ENCODE data around the gene KCNT1.

The KCNT1 gene

DNA sequence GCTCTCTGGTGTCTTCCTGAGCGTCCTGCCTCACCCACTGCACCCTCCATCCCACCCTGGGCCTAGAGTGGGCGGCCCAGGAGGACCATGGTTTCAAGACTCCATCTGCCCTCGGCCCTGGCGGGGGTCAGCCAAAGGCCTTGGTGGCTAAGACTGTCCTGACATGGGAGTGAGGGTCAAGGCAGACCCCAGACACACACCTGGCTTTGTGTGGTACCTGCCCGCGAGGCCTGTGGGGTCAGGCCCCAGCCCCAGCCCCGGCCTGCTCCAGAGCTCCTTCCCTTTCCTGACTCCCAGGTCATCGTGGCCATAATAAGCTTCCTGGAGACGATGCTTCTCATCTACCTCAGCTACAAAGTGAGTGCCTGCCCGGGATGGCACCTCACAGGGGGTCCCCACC is 54.6 kb downstream of the KCNT1 start:
- no peak overlapping the region for H3K4me3 ChIP-seq (ENCODE audit: low read depth, low read length)
- DNase-seq (ENCODE audit: low read depth, low spot score), result no peak
- TF ChIP-seq, protein P1, sequence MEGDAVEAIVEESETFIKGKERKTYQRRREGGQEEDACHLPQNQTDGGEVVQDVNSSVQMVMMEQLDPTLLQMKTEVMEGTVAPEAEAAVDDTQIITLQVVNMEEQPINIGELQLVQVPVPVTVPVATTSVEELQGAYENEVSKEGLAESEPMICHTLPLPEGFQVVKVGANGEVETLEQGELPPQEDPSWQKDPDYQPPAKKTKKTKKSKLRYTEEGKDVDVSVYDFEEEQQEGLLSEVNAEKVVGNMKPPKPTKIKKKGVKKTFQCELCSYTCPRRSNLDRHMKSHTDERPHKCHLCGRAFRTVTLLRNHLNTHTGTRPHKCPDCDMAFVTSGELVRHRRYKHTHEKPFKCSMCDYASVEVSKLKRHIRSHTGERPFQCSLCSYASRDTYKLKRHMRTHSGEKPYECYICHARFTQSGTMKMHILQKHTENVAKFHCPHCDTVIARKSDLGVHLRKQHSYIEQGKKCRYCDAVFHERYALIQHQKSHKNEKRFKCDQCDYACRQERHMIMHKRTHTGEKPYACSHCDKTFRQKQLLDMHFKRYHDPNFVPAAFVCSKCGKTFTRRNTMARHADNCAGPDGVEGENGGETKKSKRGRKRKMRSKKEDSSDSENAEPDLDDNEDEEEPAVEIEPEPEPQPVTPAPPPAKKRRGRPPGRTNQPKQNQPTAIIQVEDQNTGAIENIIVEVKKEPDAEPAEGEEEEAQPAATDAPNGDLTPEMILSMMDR (IDR thresholded peaks at IDR 0.05; ENCODE audit: insufficient read depth, low read length, missing control alignments), result no peak
- ChIA-PET CTCF (no interaction called here), POLR2A (no interaction called here)

DNA sequence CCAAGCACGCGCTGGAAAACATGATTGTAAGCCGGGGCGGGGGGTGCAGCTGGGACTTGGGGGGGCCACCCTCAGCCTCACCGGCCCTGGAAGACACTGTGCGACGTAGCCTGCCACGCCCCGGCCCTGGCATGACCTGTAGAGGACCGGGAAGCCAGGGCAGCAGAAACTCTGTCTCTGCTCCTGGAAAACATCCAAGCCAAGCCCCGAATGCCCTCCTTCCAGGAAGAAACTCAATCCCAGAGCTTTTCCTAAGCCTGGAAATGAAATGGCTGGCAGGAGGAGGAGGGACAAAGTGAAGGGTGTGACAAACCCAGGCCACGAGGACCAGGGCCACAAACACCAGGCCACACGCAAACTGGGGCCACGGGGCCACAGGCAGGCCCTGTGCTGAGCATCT is 55.4 kb downstream of the KCNT1 start:
- ChIA-PET CTCF (no interaction called here), POLR2A (no interaction called here)
- no peak for DNase-seq (ENCODE audit: low read depth, low spot score)
- no peak overlapping the region for H3K4me3 ChIP-seq (ENCODE audit: low read depth, low read length)
- TF ChIP-seq, protein P1 (IDR thresholded peaks at IDR 0.05; ENCODE audit: insufficient read depth, low read length, missing control alignments), result no peak

DNA sequence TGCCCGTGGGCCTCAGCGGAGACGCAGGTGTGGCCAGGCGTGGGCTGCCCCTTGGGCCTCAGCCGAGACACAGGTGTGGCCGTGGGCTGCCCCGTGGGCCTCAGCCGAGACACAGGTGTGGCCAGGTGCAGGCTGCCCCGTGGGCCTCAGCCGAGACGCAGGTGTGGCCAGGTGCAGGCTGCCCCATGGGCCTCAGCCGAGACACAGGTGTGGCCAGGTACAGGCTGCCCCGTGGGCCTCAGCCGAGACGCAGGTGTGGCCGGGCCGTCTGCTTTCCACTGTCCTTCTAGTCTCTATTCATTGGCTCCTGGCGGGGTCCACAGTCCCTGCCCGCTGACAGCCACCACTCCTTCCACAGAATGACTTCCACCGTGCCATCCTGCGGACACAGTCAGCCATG is 56.1 kb downstream of the KCNT1 start:
- ChIA-PET CTCF (no interaction called here), POLR2A (no interaction called here)
- TF ChIP-seq, protein P1 (IDR thresholded peaks at IDR 0.05; ENCODE audit: insufficient read depth, low read length, missing control alignments), result no peak
- DNase-seq (ENCODE audit: low read depth, low spot score), result no peak
- H3K4me3 ChIP-seq (ENCODE audit: low read depth, low read length), result no peak overlapping the region

DNA sequence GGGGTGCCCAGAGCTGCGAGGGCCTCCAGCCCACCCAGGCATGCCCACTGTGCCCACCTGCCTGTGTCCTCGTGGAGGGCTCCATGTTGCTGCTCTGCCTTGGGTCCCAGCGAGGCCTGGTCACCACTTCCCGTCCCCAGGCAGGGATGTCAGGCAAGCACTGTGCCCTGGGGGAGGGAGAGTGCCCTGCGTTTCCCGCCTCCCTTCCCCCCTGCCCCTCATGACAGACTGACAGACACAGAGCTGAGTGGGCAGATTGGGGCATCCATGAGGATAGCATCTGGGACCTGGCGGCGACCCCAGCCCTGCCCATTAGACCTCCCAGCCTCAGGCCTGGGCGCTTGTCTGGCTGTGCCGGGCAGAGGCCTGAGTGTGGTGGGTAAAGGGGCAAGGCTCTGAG is 56.9 kb downstream of the KCNT1 start:
- no peak overlapping the region for H3K4me3 ChIP-seq (ENCODE audit: low read depth, low read length)
- TF ChIP-seq, protein P1 (IDR thresholded peaks at IDR 0.05; ENCODE audit: insufficient read depth, low read length, missing control alignments), result no peak
- ChIA-PET POLR2A (no interaction called here), CTCF (no interaction called here)
- DNase-seq (ENCODE audit: low read depth, low spot score), result no peak

DNA sequence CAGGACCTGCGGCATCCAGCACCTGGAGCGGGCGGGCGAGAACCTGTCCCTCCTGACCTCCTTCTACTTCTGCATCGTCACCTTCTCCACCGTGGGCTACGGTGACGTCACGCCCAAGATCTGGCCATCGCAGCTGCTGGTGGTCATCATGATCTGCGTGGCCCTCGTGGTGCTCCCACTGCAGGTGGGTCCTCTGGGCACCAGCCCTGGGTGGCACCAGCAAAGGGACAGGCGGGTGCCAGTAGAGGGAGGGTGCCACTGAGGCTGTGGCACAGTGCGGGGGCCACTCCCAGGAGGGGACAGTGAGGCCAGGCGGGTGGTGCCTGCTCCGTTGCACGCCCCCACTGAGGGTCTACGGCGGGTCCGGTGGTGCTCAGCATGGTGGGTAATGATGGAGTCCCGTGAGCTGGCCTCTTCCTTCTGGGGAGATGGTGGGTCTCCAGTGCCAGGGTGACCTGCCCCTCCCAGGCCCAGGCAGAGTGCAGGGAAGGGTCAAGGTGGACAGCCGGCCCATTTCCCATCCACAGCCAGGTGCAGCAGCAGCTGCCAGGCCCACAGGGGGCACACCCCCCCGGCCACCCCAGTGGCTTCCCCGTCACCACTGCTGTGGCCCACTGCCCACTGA is 57.8 kb downstream of the KCNT1 start:
- TF ChIP-seq, protein P1 (IDR thresholded peaks at IDR 0.05; ENCODE audit: insufficient read depth, low read length, missing control alignments), result no peak
- CTCF ChIA-PET, result no interaction called here
- no peak for DNase-seq (ENCODE audit: low read depth, low spot score)
- POLR2A ChIA-PET, result no interaction called here
- no peak overlapping the region for H3K4me3 ChIP-seq (ENCODE audit: low read depth, low read length)

DNA sequence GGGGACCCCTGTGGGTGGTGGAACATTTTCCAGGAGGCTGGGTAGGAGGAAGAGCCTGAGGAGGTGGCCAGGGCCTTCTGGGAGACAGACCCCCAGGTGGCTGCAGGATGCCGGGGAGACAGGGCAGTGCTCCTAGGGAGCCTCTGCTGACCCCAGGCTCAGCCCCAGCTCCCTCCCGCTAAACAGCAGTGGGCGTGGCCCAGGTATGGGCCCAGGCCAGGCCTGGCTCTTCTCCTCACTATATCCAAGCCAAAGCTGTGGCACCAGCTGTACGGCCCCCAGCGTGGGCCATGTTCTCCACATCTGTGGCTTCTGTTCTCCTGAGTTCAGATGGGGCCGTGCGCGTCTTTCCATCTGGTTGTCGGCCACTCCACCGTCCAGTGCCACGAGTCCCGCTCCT is 58.5 kb downstream of the KCNT1 start:
- H3K4me3 ChIP-seq (ENCODE audit: low read depth, low read length), result no peak overlapping the region
- DNase-seq (ENCODE audit: low read depth, low spot score), result no peak
- TF ChIP-seq, protein P1 (IDR thresholded peaks at IDR 0.05; ENCODE audit: insufficient read depth, low read length, missing control alignments), result no peak
- POLR2A ChIA-PET, result no interaction called here
- CTCF ChIA-PET, result no interaction called here

Data from AG04449 (cell line).